DOHH2 (cell line): ENCODE measurements around the gene CLTCL1.

Source experiments
- EZH2phosphoT487 ChIP-seq: fragments of 200-600 bp; sonication (generic); IDR thresholded peaks from 2 replicates; pipeline ENCODE4 v1.6.1; 2017; ENCODE audit warnings: borderline replicate concordance, mild to moderate bottlenecking, antibody characterized with exemption, low read length, moderate library complexity, mixed read lengths
- TF ChIP-seq, protein P1 (sequence below): fragments of 200-600 bp; sonication (generic); IDR thresholded peaks from one replicate; pipeline ENCODE4 v1.5.1; 2014; ENCODE audit warnings: antibody characterized with exemption, mild to moderate bottlenecking, low read depth, low read length; ENCODE audit not compliant: poor library complexity, severe bottlenecking

GRCh38 chr22:19210188-19210587 lies 81.3 kb downstream of the CLTCL1 start:
- TF ChIP-seq, protein P1, sequence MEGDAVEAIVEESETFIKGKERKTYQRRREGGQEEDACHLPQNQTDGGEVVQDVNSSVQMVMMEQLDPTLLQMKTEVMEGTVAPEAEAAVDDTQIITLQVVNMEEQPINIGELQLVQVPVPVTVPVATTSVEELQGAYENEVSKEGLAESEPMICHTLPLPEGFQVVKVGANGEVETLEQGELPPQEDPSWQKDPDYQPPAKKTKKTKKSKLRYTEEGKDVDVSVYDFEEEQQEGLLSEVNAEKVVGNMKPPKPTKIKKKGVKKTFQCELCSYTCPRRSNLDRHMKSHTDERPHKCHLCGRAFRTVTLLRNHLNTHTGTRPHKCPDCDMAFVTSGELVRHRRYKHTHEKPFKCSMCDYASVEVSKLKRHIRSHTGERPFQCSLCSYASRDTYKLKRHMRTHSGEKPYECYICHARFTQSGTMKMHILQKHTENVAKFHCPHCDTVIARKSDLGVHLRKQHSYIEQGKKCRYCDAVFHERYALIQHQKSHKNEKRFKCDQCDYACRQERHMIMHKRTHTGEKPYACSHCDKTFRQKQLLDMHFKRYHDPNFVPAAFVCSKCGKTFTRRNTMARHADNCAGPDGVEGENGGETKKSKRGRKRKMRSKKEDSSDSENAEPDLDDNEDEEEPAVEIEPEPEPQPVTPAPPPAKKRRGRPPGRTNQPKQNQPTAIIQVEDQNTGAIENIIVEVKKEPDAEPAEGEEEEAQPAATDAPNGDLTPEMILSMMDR, result no peak
- TF ChIP-seq EZH2phosphoT487, result no peak
